ENCODE results near the gene RHBDL3. TPM values are rescaled to one million over a fixed set of nuclear protein-coding genes. Genes with fewer than 3 reads are reported as not detected.

RHBDL3 gene
- total and polyA plus RNA-seq, 4 donors = 0.14 to 0.51 (median 0.25) TPM

GRCh38 chr17:32355649-32356377 is 90.2 kb downstream of the RHBDL3 start:
- 45 to 64% methylated on average over 6 of the region's 6 CpGs for WGBS, 2 donors
- no peak overlapping the region for H3K27ac ChIP-seq (ENCODE audit: low read depth in 1 of 2, low read length in 1 of 2)
- H3K36me3 ChIP-seq (ENCODE audit: control insufficient read depth in 4 of 4, insufficient read depth in 4 of 4, low read length in 4 of 4) = peaks cover 22 to 42% (median 32%) of the 10 kb centered on the region in 4 donors
- H3K4me3 ChIP-seq = no peak overlapping the region
- no peak for DNase-seq
- H3K4me1 ChIP-seq (ENCODE audit: control insufficient read depth in 5 of 5, insufficient read depth in 5 of 5, low read length in 5 of 5) = peaks cover 0 to 28% (median 11%) of the 10 kb centered on the region in 5 donors
- H3K9me3 ChIP-seq (ENCODE audit: control insufficient read depth in 4 of 4, insufficient read depth in 3 of 4, low read length in 3 of 4) = no peaks in the 10 kb centered on the region
- no peak for ATAC-seq (ENCODE audit: insufficient read depth, low FRiP score)
- H3K27me3 ChIP-seq (ENCODE audit: control insufficient read depth in 3 of 3, insufficient read depth in 3 of 3, low read length in 2 of 3) = no peaks in the 10 kb centered on the region
- no peak overlapping the region for H3K9ac ChIP-seq (ENCODE audit: insufficient read depth in 1 of 2, low read length in 2 of 2)
- no peak for TF ChIP-seq CTCF (IDR thresholded peaks at IDR 0.05; ENCODE audit: control extremely low read depth, extremely low read depth)

DNA sequence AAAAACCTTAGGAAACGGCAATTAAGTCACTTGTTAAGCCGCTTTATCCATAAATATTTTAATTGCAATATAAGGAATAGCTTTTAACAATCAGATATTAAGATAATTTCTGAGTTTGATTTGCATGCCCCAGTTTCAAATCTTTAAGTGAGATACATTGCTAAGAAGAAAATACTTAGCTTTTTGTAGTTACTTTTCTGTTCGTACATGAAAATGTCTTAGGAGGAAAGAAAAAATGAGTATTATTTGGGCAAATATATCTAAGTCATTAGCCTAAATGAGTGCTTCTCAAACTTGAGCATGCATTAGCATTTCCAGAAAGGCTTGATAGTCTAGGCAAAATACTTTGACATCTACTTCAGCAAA is 90.7 kb downstream of the RHBDL3 start:
- no peaks in the 10 kb centered on the region for H3K9me3 ChIP-seq (ENCODE audit: control insufficient read depth in 4 of 4, insufficient read depth in 3 of 4, low read length in 3 of 4)
- ATAC-seq (ENCODE audit: insufficient read depth, low FRiP score) (no peak), DNase-seq (no peak)
- H3K4me1 ChIP-seq (ENCODE audit: control insufficient read depth in 5 of 5, insufficient read depth in 5 of 5, low read length in 5 of 5) = peaks cover 0 to 26% (median 11%) of the 10 kb centered on the region in 5 donors
- no peak overlapping the region for H3K4me3 ChIP-seq
- H3K9ac ChIP-seq (ENCODE audit: insufficient read depth in 1 of 2, low read length in 2 of 2) = no peak overlapping the region
- 86 to 94% methylated on average over 3 of the region's 3 CpGs for WGBS, 2 donors
- H3K27me3 ChIP-seq (ENCODE audit: control insufficient read depth in 3 of 3, insufficient read depth in 3 of 3, low read length in 2 of 3) = no peaks in the 10 kb centered on the region
- H3K36me3 ChIP-seq (ENCODE audit: control insufficient read depth in 4 of 4, insufficient read depth in 4 of 4, low read length in 4 of 4) = peaks cover 22 to 46% (median 34%) of the 10 kb centered on the region in 4 donors
- H3K27ac ChIP-seq (ENCODE audit: low read depth in 1 of 2, low read length in 1 of 2) = no peak overlapping the region
- TF ChIP-seq CTCF (IDR thresholded peaks at IDR 0.05; ENCODE audit: control extremely low read depth, extremely low read depth) = no peak

- Histone ChIP-seq H3K9me3 (ENCODE audit: control insufficient read depth in 4 of 4, insufficient read depth in 3 of 4, low read length in 3 of 4) (no peaks in the 10 kb centered on the region), H3K27ac (ENCODE audit: low read depth in 1 of 2, low read length in 1 of 2) (no peak overlapping the region), H3K4me3 (no peak overlapping the region), H3K36me3 (ENCODE audit: control insufficient read depth in 4 of 4, insufficient read depth in 4 of 4, low read length in 4 of 4) (peaks cover 22 to 48% (median 36%) of the 10 kb centered on the region in 4 donors), H3K4me1 (ENCODE audit: control insufficient read depth in 5 of 5, insufficient read depth in 5 of 5, low read length in 5 of 5) (peaks cover 0 to 24% (median 11%) of the 10 kb centered on the region in 5 donors), H3K9ac (ENCODE audit: insufficient read depth in 1 of 2, low read length in 2 of 2) (no peak overlapping the region), H3K27me3 (ENCODE audit: control insufficient read depth in 3 of 3, insufficient read depth in 3 of 3, low read length in 2 of 3) (no peaks in the 10 kb centered on the region)
- no peak for DNase-seq
- 93 to 95% methylated on average over 5 of the region's 5 CpGs for WGBS, 2 donors
- TF ChIP-seq CTCF (IDR thresholded peaks at IDR 0.05; ENCODE audit: control extremely low read depth, extremely low read depth) = no peak
- no peak for ATAC-seq (ENCODE audit: insufficient read depth, low FRiP score)
Observed at GRCh38 chr17:32356750-32357149, 91.1 kb downstream of the RHBDL3 start.
